HG02973 (cell line): ENCODE measurements around the gene NSUN4.
"Not testable (repeated sequence)": the region's sequence is repeated elsewhere in the genome, so short reads cannot be mapped to it uniquely, and the experiment has no call there.

ENCODE experiments used
- ATAC-seq: cut with Tn5 transposase; IDR thresholded peaks from one replicate; pipeline ENCODE4 v1.9.1; 2021; ENCODE audit warnings: moderate library complexity; ENCODE audit not compliant: unreplicated experiment

NSUN4 gene

DNA sequence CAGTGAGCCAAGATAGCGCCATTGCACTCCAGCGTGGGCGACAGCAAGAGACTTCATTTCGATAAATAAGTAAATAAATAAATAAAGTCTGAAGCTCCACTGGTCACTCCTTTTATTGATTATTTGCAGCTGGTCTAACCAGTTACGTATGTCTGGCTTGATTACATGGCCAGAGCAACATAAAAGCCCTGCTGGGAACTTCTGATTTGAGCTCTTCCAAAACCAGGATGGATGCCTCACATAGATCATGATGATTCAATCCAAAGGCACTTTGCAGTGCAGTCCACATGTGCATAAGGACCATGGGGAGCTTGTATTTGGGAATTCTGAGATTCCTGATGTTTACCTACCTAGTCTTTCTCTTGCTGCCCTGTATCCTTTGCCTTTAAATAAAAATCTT is 24.0 kb downstream of the NSUN4 start:
- ATAC-seq = no peak

- not testable (repeated sequence) for ATAC-seq
Observed at GRCh38 chr1:46365796-46366195, 25.2 kb downstream of the NSUN4 start.

DNA sequence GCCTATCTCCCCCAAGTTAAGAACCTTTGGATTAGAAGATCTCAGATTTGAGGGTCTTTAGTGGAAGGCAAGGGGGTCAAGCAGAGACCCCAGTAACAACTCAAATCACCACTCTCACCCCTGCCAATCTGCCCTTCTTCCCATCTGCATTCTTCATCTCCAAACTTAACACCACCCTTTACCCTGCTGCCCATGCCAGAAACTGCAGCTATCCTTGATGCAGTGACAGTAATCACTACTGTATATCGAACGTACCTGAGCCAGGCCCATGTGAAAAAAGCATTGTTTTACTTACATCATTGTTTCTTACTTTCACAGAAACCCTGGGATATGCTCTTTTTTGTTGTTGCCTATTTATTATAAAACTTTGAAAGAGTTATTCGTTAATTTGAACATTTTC is 26.5 kb downstream of the NSUN4 start:
- no peak for ATAC-seq

DNA sequence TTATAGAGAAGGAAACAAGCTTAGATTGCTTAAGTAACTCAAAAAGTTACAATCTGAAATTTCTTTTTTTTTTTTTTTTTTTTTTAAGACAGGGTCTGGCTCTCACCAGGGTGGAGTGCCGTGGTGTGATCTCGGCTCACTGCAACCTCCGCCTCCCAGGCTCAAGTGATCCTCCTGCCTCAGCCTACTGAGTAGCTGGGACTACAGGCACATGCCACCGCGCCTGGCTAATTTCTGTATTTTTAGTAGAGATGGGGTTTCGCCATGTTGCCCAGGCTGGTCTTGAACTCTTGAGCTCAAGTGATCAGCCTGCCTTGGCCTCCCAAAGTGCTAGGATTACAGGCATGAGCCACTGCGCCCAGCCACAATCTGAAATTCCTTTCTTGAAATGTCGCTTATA is 27.1 kb downstream of the NSUN4 start:
- ATAC-seq = not testable (repeated sequence)

DNA sequence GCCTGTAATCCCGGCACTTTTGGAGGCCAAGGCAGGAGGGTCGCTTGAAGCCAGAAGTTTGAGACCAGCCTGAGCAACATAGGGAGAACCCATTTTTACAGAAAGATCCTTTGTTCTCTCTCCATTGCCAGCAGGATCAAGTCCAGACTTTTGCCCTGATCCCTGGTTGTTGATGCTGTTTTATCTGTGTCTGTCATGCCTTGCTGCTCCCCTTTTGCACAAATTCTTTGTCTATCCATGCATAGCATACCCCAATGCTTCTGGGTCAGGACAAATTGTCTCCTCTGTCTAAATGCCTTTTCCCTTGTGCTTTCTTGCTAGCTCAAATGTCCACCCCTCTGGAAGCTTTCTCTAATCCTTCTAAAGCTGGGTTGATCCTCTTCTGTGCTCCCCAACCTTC is 28.2 kb downstream of the NSUN4 start:
- ATAC-seq = no peak

- no peak for ATAC-seq
Observed at GRCh38 chr1:46369542-46370213, 29.1 kb downstream of the NSUN4 start.

DNA sequence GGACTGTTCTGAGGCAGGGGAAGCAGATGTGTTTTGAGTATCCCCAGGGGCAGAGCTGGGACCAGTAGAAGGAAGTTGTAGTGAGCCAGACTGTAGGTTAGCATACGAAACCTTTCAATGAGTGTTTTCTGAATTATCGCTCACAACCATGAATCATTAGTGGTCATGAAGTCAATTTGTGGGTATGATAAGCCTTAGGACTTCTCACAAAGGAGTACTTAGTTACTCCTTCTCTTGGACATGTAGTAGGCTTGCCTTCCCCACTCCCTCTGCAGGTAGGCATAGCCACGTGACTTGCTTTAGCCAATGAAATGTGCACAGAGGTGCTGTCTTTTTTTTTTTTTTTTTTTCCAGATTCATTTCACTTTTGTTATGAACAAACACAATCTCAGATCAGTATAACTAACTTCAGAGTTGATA is 29.6 kb downstream of the NSUN4 start:
- no peak for ATAC-seq

DNA sequence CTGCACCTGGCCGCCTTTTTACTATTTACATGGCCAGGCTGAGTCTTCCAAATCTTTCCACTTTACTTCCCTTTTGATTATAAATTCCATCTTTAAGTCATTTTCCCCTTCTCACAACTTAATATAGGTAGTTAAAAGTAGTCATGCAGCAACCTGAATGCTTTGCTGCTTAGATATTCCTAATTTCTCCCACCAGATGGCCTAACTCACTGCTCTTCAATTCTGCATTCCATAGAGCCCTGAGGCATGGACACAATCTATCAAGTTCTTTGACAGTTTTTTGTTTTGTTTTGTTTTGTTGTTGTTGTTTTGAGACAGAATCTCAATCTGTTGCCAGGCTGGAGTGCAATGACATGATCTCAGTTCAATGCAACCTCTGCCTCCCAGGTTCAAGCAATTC is 31.8 kb downstream of the NSUN4 start:
- ATAC-seq = no peak

GRCh38 chr1:46379996-46380395 is 39.4 kb downstream of the NSUN4 start:
- ATAC-seq = no peak

DNA sequence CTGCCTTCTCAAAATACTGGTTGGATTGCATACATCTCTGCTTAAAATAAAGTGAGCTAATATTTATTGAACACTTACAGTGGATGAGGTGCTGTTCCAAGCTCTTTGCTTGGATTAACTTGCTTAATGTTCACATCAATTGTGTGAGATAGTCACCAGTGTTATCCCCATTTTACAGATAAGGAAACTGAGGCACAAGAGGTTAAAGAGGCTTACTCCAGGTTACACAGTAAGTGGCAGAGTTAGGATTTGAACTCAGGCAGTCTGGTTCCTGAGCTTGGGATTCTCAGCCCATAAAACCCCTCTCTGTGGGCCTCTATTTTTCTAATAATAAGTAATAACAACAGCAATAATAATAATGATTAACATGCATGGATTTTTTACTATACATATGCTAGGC is 39.9 kb downstream of the NSUN4 start:
- ATAC-seq = no peak

DNA sequence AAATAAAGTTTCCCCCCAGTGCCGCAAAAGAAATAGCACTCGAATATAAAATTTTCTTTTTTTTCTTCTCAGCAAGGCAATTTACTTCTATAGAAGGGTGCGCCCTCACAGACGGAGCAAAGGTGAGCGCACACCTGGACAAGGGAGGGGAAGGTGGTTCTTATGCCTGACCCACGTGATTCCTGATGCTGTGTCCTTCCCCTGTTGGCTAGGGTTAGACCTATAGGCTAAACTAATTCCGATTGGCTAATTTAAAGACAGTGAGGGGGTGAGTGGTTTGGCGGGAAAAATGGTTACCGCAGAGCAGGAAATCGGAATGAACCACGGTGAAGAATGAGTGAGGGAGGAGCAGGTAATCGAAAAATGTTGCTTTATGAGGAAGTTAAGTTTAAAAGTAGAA is 52.9 kb downstream of the NSUN4 start:
- no peak for ATAC-seq

GRCh38 chr1:46394108-46394871 is 53.7 kb downstream of the NSUN4 start, which contains the start of gene FAAH:
Gene FAAH, plus strand, starts transcription at chr1:46394317. Its CDS starts 32 bp downstream, at chr1:46394349.
- ATAC-seq = no peak

DNA sequence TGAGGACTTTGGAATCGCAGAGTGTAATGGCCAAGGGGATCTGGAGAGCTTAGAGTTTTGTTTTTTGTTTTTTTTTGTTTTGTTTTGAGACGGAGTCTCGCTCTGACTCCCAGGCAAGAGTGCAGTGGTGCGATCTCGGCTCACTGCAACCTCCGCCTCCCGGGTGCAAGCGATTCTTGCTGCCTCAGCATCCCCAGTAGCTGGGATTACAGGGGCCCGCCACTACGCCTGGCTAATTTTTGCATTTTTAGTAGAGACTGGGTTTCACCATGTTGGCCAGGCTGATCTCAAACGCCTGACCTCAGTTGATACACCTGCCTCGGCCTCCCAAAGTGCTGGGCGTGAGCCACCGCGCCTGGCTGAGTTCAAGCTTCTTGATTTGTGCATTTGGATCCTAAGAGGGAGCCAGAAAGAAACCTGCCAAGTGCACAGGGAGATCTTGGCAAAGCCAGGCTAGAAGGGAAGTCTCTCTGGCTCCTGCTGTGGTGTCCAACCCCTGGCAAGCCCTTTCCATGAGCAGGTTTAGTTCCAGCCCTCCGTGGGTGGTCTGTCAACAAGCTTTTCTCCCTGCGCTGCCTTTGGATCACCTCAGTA is 54.4 kb downstream of the NSUN4 start:
- no peak for ATAC-seq

DNA sequence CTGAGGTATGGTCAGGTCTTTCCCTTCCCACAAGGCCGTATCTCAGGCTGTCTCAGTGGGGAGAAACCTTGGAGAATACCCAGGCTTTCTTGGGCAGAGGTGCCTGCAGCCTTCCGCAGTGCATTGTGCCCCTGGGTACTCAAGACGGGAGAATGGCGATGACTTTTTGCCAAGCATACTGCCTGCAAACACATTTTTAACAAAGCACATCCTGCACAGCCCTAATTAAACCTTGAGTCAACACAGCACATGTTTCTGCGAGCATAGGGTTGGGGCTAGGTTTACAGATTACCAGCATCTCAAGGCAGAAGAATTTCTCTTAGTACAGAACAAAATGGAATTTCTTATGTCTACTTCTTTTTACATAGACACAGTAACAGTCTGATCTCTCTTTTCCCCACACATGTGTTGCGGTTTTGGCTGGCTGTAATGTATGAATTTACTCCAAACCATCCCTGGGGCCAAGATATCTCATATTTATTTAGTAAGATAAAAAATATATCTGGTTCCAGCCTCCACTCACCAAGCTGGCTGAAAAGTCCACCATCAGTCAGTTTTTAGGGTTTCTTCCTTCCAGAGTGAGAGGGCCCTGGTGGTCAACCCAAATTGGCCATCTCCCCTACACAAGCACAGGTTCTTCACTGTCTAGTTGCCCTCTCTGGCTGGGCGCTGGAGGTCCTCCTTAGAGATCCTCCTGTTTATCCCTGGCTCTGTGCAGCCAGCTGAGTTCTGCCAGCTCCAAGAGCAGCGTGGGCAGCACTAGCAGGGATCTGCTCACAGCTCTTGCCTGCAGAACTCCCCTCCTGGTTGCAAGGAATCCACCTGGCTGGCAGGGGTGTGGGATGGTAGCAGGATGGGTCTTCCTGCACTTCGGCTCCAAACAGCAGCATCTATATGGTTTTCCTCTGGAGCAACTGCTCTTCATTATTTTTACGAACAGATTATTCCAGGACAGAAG is 56.1 kb downstream of the NSUN4 start:
- no peak for ATAC-seq

DNA sequence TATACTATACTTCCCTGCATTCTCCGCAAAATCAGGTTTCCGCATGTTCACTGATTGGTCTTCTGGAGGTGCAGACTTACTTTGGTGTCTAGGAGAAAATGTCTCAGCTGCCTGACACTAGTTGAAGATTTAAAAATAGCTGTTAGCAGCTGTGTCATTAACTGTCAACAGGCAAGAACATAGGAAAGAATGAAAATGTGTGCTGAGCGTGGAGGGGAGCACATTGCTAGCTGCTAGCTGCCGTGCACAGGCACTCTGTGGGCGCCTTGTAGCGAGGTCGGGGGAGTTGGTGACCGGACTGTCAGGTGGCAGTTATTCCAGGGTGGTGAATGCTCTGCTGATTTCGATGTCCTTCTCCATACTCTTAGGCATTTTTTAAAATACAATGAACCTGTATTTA is 58.7 kb downstream of the NSUN4 start:
- no peak for ATAC-seq

DNA sequence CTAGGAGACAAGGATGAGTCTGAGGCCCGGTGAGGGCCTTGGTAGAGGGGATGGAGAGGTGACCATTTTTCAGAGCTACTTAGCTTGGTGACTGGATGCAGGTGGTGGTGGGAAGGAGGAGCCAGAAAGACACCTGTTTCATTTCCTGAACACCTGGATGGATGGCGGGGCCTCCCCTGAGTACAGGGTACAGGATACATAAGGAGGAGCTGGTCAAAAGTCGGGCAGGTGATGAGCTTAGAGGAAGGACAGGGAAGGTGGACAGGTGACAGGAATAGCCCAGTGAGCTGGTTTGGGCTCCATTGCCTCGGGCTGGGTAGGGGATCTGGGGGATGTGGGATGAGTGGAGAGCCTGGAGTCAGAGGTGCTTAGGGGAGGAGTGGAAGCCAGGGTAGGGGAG is 59.8 kb downstream of the NSUN4 start:
- no peak for ATAC-seq

- no peak for ATAC-seq
Observed at GRCh38 chr1:46401154-46401913, 60.7 kb downstream of the NSUN4 start.

DNA sequence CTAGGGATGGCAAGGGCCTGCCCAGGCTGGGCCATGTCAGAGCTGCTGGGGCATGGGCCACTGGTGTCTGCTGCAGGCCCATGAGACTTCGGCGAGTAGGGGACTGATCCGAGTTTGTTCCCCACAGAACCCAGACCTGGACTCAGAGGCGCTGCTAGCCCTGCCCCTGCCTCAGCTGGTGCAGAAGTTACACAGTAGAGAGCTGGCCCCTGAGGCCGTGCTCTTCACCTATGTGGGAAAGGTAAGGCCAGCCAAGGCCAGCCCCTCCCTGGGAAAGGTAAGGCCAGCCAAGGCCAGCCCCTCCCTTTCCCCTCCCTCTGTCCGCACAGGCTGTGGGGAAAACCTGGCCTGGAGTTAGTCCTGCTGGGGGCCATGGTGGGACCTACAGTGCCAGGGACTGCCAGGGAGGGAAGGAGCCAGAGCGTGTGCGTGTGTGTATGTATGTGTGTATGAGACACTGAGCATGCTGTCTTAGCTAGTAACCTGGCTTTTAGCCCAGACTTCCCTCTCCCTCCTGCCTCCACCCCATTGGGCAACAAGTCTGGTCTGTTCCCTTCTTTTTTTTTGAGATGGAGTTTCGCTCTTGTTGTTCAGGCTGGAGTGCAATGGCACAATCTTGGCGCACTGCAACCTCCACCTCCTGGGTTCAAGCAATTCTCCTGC is 61.5 kb downstream of the NSUN4 start:
- no peak for ATAC-seq

GRCh38 chr1:46403916-46404315 is 63.3 kb downstream of the NSUN4 start:
- ATAC-seq = no peak
